PC-9 (cell line): Measurements from ENCODE around the gene YIF1B.

ENCODE experiments used
- EZH2 ChIP-seq: fragments of 200-600 bp; sonication (generic); IDR thresholded peaks from 2 replicates; pipeline ENCODE4 v1.8.0; 2017; ENCODE audit warnings: antibody characterized with exemption, low read depth
- TF ChIP-seq, protein P1 (sequence below): fragments of 200-600 bp; sonication (generic); conservative IDR thresholded peaks from 2 replicates; pipeline ENCODE4 v1.6.1; 2017; ENCODE audit warnings: mixed run types, antibody characterized with exemption, mild to moderate bottlenecking, moderate library complexity

DNA sequence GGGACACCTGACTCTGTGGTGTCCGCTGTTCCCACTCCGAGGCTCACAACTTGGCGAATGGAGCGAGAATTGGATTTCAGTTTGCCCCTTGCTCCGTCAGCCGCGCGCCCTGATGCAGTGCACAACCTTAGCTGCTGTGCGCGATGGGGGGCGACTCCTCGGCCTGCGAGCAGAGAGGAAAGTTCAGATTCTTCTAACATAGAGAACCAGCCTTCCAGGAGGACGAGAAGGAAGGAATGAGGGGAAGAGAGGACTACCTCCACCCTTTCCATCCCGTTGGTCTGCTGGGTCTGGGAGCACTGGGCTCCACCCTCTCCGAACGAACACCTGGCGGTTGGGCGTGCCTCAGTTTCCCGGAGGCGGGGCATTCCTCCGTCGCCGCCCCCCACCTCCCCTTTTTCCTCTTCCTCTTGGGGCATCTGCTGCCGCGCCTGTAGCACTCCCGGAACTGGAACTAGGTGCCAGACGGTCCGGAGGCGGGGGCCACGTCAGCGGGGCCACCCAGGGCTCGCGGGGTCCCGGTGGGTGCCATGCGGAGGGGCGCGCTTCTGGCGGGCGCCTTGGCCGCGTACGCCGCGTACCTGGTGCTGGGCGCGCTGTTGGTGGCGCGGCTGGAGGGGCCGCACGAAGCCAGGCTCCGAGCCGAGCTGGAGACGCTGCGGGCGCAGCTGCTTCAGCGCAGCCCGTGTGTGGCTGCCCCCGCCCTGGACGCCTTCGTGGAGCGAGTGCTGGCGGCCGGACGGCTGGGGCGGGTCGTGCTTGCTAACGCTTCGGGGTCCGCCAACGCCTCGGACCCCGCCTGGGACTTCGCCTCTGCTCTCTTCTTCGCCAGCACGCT is 3.9 kb upstream of the YIF1B start, which contains the start of gene KCNK6:
- TF ChIP-seq, protein P1, sequence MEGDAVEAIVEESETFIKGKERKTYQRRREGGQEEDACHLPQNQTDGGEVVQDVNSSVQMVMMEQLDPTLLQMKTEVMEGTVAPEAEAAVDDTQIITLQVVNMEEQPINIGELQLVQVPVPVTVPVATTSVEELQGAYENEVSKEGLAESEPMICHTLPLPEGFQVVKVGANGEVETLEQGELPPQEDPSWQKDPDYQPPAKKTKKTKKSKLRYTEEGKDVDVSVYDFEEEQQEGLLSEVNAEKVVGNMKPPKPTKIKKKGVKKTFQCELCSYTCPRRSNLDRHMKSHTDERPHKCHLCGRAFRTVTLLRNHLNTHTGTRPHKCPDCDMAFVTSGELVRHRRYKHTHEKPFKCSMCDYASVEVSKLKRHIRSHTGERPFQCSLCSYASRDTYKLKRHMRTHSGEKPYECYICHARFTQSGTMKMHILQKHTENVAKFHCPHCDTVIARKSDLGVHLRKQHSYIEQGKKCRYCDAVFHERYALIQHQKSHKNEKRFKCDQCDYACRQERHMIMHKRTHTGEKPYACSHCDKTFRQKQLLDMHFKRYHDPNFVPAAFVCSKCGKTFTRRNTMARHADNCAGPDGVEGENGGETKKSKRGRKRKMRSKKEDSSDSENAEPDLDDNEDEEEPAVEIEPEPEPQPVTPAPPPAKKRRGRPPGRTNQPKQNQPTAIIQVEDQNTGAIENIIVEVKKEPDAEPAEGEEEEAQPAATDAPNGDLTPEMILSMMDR: no peak
- no peak for TF ChIP-seq EZH2
